ENCODE measurements around the gene ZNF256.

DNA sequence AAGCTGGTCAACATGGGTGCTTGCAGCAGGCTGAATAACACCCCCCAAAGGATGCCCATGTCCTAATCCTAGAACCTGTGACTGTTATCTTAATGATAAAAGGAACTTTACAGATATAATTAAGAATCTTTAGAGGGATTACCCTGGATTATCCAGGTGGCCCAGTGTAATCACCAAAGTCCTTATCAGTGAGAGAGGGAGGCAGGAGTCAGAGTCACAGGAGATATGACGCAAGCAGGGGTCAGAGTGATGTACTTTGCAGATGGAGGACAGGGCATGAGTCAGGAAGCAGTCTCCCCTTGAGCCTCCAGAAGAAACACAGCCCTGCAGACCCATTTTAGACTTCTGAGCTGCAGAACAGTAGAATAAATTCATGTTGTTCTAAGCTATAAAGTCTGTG is 45.3 kb upstream of the ZNF256 start:
- no peak for TF ChIP-seq POLR2A (IDR thresholded peaks at IDR 0.05)
- TF ChIP-seq, protein P1, sequence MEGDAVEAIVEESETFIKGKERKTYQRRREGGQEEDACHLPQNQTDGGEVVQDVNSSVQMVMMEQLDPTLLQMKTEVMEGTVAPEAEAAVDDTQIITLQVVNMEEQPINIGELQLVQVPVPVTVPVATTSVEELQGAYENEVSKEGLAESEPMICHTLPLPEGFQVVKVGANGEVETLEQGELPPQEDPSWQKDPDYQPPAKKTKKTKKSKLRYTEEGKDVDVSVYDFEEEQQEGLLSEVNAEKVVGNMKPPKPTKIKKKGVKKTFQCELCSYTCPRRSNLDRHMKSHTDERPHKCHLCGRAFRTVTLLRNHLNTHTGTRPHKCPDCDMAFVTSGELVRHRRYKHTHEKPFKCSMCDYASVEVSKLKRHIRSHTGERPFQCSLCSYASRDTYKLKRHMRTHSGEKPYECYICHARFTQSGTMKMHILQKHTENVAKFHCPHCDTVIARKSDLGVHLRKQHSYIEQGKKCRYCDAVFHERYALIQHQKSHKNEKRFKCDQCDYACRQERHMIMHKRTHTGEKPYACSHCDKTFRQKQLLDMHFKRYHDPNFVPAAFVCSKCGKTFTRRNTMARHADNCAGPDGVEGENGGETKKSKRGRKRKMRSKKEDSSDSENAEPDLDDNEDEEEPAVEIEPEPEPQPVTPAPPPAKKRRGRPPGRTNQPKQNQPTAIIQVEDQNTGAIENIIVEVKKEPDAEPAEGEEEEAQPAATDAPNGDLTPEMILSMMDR (IDR thresholded peaks at IDR 0.05), result no peak

All from Peyer's patch (tissue), 4 donors.